GM12801 (cell line): ENCODE measurements around the gene EMP2.

Experiments used
- CTCF ChIP-seq: IDR thresholded peaks from one replicate; pipeline ENCODE4 v1.5.1; 2011; ENCODE audit warnings: control low read depth; ENCODE audit not compliant: insufficient read length; ENCODE audit errors: extremely low read depth

Gene EMP2

GRCh38 chr16:10509534-10510025, 70.8 kb downstream of the EMP2 start:
- TF ChIP-seq CTCF: no peak

- no peak for TF ChIP-seq CTCF
Measured at GRCh38 chr16:10504404-10504885, 76.0 kb downstream of the EMP2 start.

GRCh38 chr16:10502776-10503175, 77.6 kb downstream of the EMP2 start:
- TF ChIP-seq CTCF: no peak

- no peak for TF ChIP-seq CTCF
Measured at GRCh38 chr16:10501016-10501607, 79.3 kb downstream of the EMP2 start.

- TF ChIP-seq CTCF: no peak
Measured at GRCh38 chr16:10500582-10500981, 79.8 kb downstream of the EMP2 start.

- TF ChIP-seq CTCF: no peak
Measured at GRCh38 chr16:10497132-10498101, 83.0 kb downstream of the EMP2 start.

- no peak for TF ChIP-seq CTCF
Measured at GRCh38 chr16:10495031-10495345, 85.4 kb downstream of the EMP2 start.
